ENCODE results near the gene SEC24C. TPM values are rescaled to one million over a fixed set of nuclear protein-coding genes. Genes with fewer than 3 reads are reported as not detected.

Gene SEC24C
- polyA plus RNA-seq, 1 donor: 66.9 TPM

- H3K4me1 ChIP-seq (ENCODE audit: control insufficient read depth, insufficient read depth, low read length): peaks cover 9% of the 10 kb centered on the region
- H3K4me3 ChIP-seq (ENCODE audit: low read length): peak overlapping the region; percentile 80
Observed at GRCh38 chr10:73744664-73744975, 448 bp downstream of the SEC24C start.

GRCh38 chr10:73746721-73747120, 2.5 kb downstream of the SEC24C start:
- no peak for DNase-seq
- Histone ChIP-seq H3K27me3 (ENCODE audit: control insufficient read depth, insufficient read depth, low read length) (no peaks in the 10 kb centered on the region), H3K9me3 (ENCODE audit: control insufficient read depth, low read depth, low read length) (no peaks in the 10 kb centered on the region), H3K4me3 (ENCODE audit: low read length) (no peak overlapping the region), H3K4me1 (ENCODE audit: control insufficient read depth, insufficient read depth, low read length) (peaks cover 14% of the 10 kb centered on the region), H3K27ac (ENCODE audit: low read length) (no peak overlapping the region), H3K36me3 (ENCODE audit: control insufficient read depth, insufficient read depth, low read length) (peaks cover 41% of the 10 kb centered on the region)
- WGBS (ENCODE audit: insufficient coverage, low lambda C conversion rate): no CpG with 5 or more reads among the region's 2 CpGs

More at GRCh38 chr10:73744664-73744975, 448 bp downstream of the SEC24C start:
- Histone ChIP-seq H3K27ac (ENCODE audit: low read length) (peak overlapping the region; percentile 85), H3K36me3 (ENCODE audit: control insufficient read depth, insufficient read depth, low read length) (peaks cover 21% of the 10 kb centered on the region), H3K9me3 (ENCODE audit: control insufficient read depth, low read depth, low read length) (no peaks in the 10 kb centered on the region), H3K27me3 (ENCODE audit: control insufficient read depth, insufficient read depth, low read length) (no peaks in the 10 kb centered on the region)
- WGBS (ENCODE audit: insufficient coverage, low lambda C conversion rate): no CpG with 5 or more reads among the region's 10 CpGs
- DNase-seq: peak in 1 of 2 donors; percentile 36

DNA sequence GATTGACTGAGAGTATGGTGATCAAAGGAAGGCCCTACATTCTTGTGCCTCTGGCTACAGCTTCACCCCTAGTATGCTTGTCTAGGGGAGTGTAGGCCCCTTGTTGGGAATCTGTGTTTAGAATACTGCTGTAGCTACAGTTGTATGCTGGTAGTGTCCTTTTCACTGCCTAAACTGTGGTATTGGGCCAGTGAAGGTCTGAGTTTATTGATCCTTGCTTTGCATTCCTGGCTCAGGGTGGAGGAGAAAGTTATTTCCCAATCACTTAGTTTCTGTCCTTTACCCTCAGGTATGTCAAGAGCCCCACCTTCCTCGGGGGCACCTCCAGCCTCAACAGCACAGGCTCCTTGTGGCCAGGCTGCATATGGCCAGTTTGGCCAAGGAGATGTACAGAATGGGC, 6.6 kb downstream of the SEC24C start:
- WGBS (ENCODE audit: insufficient coverage, low lambda C conversion rate): no CpG with 5 or more reads among the region's 1 CpG
- Histone ChIP-seq H3K9me3 (ENCODE audit: control insufficient read depth, low read depth, low read length) (no peaks in the 10 kb centered on the region), H3K4me3 (ENCODE audit: low read length) (no peak overlapping the region), H3K4me1 (ENCODE audit: control insufficient read depth, insufficient read depth, low read length) (peaks cover 5% of the 10 kb centered on the region), H3K36me3 (ENCODE audit: control insufficient read depth, insufficient read depth, low read length) (peaks cover 68% of the 10 kb centered on the region), H3K27me3 (ENCODE audit: control insufficient read depth, insufficient read depth, low read length) (no peaks in the 10 kb centered on the region), H3K27ac (ENCODE audit: low read length) (peak overlapping the region; percentile 67)
- DNase-seq: peak; percentile 49 to 57

- no CpG with 5 or more reads among the region's 1 CpG for WGBS (ENCODE audit: insufficient coverage, low lambda C conversion rate)
- Histone ChIP-seq H3K4me1 (ENCODE audit: control insufficient read depth, insufficient read depth, low read length) (no peaks in the 10 kb centered on the region), H3K27me3 (ENCODE audit: control insufficient read depth, insufficient read depth, low read length) (no peaks in the 10 kb centered on the region), H3K4me3 (ENCODE audit: low read length) (no peak overlapping the region), H3K9me3 (ENCODE audit: control insufficient read depth, low read depth, low read length) (no peaks in the 10 kb centered on the region), H3K27ac (ENCODE audit: low read length) (no peak overlapping the region), H3K36me3 (ENCODE audit: control insufficient read depth, insufficient read depth, low read length) (peaks cover 65% of the 10 kb centered on the region)
- DNase-seq: no peak
Observed at GRCh38 chr10:73756183-73756582, 12.0 kb downstream of the SEC24C start.

DNA sequence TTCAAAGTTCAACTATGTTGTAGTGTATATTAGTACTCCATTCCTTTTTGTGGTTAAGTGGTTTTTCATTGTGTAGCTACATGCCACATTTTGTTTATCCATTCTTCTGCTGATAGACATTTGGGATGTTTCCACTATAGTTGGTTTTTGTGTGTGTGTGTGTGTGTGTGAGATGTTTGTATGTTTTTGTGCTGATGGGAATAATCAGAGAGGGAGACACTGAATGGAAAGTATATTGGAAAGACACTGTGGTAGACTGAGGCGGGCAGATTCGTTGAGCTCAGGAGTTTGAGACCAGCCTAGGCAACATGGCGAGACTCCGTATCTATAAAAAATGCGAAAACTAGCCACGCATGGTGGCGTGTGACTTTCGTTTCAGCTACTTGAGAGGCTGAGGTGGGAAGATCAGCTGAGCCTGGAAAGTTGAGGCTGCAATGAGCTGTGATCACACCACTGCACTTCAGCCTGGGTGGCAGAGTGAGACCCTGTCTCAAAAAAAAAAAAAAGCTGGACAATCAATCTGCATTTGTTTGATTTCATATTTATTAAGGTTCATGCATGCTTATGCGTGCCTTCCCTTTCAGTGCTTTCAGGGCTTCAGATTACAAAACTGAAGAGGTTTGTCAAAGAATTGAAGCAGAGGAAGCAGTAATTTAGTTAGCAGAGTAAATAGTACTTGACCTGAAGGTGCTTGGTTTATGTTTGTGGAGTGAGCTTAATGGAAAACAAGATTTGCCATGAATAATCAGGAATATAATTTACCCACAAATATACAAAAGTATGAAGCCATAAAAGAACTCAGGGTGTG, 14.7 kb downstream of the SEC24C start:
- Histone ChIP-seq H3K4me3 (ENCODE audit: low read length) (no peak overlapping the region), H3K9me3 (ENCODE audit: control insufficient read depth, low read depth, low read length) (no peaks in the 10 kb centered on the region), H3K36me3 (ENCODE audit: control insufficient read depth, insufficient read depth, low read length) (peaks cover 66% of the 10 kb centered on the region), H3K27ac (ENCODE audit: low read length) (no peak overlapping the region), H3K4me1 (ENCODE audit: control insufficient read depth, insufficient read depth, low read length) (peaks cover 4% of the 10 kb centered on the region), H3K27me3 (ENCODE audit: control insufficient read depth, insufficient read depth, low read length) (no peaks in the 10 kb centered on the region)
- DNase-seq: no peak
- WGBS (ENCODE audit: insufficient coverage, low lambda C conversion rate): no CpG with 5 or more reads among the region's 9 CpGs

DNA sequence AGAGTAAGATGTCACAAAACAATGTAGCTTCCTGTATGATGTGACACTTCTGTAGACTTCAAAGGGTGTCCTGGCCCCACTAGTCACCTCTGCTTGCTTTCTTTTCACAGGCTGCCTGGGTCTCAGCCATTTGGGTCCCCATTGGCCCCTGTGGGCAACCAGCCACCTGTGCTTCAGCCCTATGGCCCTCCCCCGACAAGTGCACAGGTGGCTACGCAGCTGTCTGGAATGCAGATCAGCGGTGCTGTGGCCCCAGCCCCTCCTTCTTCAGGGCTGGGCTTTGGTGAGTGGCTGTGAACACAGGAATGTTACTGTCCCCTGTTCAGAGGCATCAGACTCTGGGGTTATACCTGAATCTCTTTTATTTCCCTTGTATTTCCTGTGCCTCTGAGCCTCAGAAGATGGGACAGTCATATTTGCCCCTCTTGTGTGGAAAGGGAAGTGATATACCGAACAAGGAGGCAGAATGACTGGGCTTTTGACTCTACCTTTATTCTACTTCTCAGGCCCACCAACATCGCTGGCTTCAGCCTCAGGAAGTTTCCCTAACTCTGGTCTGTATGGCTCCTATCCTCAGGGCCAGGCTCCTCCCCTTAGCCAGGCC, 15.4 kb downstream of the SEC24C start:
- Histone ChIP-seq H3K4me1 (ENCODE audit: control insufficient read depth, insufficient read depth, low read length) (peaks cover 4% of the 10 kb centered on the region), H3K27me3 (ENCODE audit: control insufficient read depth, insufficient read depth, low read length) (no peaks in the 10 kb centered on the region), H3K4me3 (ENCODE audit: low read length) (no peak overlapping the region), H3K27ac (ENCODE audit: low read length) (no peak overlapping the region), H3K36me3 (ENCODE audit: control insufficient read depth, insufficient read depth, low read length) (peaks cover 66% of the 10 kb centered on the region), H3K9me3 (ENCODE audit: control insufficient read depth, low read depth, low read length) (no peaks in the 10 kb centered on the region)
- no peak for DNase-seq
- WGBS (ENCODE audit: insufficient coverage, low lambda C conversion rate): no CpG with 5 or more reads among the region's 5 CpGs

DNA sequence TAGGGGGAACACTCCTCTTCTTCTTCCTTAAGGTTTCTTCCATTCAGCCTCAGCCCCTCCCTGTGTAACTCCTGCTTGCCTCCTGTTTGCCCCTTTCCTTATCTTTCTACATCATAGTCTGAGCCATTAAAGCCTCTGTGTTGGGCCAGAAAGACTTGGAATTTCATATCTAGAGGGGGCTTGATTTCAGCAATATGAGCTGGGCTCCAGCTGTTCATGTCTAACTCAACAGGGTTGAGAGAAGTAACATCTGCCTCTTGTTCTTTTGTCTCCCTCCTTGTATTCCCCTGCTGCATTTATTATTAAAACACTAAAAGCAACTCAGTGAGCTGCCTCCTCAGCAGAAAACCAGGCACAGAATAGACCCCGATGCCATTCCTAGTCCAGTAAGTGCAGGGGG, 17.6 kb downstream of the SEC24C start:
- DNase-seq: no peak
- H3K36me3 ChIP-seq (ENCODE audit: control insufficient read depth, insufficient read depth, low read length): peaks cover 82% of the 10 kb centered on the region
- no peaks in the 10 kb centered on the region for H3K27me3 ChIP-seq (ENCODE audit: control insufficient read depth, insufficient read depth, low read length)
- WGBS (ENCODE audit: insufficient coverage, low lambda C conversion rate): no CpG with 5 or more reads among the region's 1 CpG
- peaks cover 4% of the 10 kb centered on the region for H3K4me1 ChIP-seq (ENCODE audit: control insufficient read depth, insufficient read depth, low read length)
- H3K9me3 ChIP-seq (ENCODE audit: control insufficient read depth, low read depth, low read length): no peaks in the 10 kb centered on the region
- H3K27ac ChIP-seq (ENCODE audit: low read length): no peak overlapping the region
- no peak overlapping the region for H3K4me3 ChIP-seq (ENCODE audit: low read length)

GRCh38 chr10:73762915-73763314, 18.7 kb downstream of the SEC24C start:
- peaks cover 87% of the 10 kb centered on the region for H3K36me3 ChIP-seq (ENCODE audit: control insufficient read depth, insufficient read depth, low read length)
- WGBS (ENCODE audit: insufficient coverage, low lambda C conversion rate): 82% methylated on average over 2 of the region's 2 CpGs
- no peak for DNase-seq

GRCh38 chr10:73763343-73763742, 19.2 kb downstream of the SEC24C start:
- Histone ChIP-seq H3K4me1 (ENCODE audit: control insufficient read depth, insufficient read depth, low read length) (peaks cover 4% of the 10 kb centered on the region), H3K27me3 (ENCODE audit: control insufficient read depth, insufficient read depth, low read length) (no peaks in the 10 kb centered on the region), H3K9me3 (ENCODE audit: control insufficient read depth, low read depth, low read length) (no peaks in the 10 kb centered on the region), H3K27ac (ENCODE audit: low read length) (no peak overlapping the region), H3K4me3 (ENCODE audit: low read length) (no peak overlapping the region), H3K36me3 (ENCODE audit: control insufficient read depth, insufficient read depth, low read length) (peaks cover 91% of the 10 kb centered on the region)
- no peak for DNase-seq
- no CpG with 5 or more reads among the region's 2 CpGs for WGBS (ENCODE audit: insufficient coverage, low lambda C conversion rate)

More at GRCh38 chr10:73762915-73763314, 18.7 kb downstream of the SEC24C start:
- H3K4me1 ChIP-seq (ENCODE audit: control insufficient read depth, insufficient read depth, low read length): peaks cover 4% of the 10 kb centered on the region
- no peak overlapping the region for H3K4me3 ChIP-seq (ENCODE audit: low read length)
- H3K27ac ChIP-seq (ENCODE audit: low read length): no peak overlapping the region
- no peaks in the 10 kb centered on the region for H3K9me3 ChIP-seq (ENCODE audit: control insufficient read depth, low read depth, low read length)
- H3K27me3 ChIP-seq (ENCODE audit: control insufficient read depth, insufficient read depth, low read length): no peaks in the 10 kb centered on the region

- Histone ChIP-seq H3K27me3 (ENCODE audit: control insufficient read depth, insufficient read depth, low read length) (no peaks in the 10 kb centered on the region), H3K9me3 (ENCODE audit: control insufficient read depth, low read depth, low read length) (no peaks in the 10 kb centered on the region), H3K4me3 (ENCODE audit: low read length) (no peak overlapping the region), H3K36me3 (ENCODE audit: control insufficient read depth, insufficient read depth, low read length) (peaks cover 96% of the 10 kb centered on the region), H3K4me1 (ENCODE audit: control insufficient read depth, insufficient read depth, low read length) (peaks cover 4% of the 10 kb centered on the region), H3K27ac (ENCODE audit: low read length) (no peak overlapping the region)
- no peak for DNase-seq
- 100% methylated on average over 2 of the region's 6 CpGs for WGBS (ENCODE audit: insufficient coverage, low lambda C conversion rate)
Observed at GRCh38 chr10:73765066-73765465, 20.9 kb downstream of the SEC24C start.

All from large intestine (tissue), 3 donors.